ENCODE results near the gene KLLN.
"Not testable (repeated sequence)": the region's sequence is repeated elsewhere in the genome, so short reads cannot be mapped to it uniquely, and the experiment has no call there.

- not testable (repeated sequence) for TF ChIP-seq EP300 (IDR thresholded peaks at IDR 0.05; ENCODE audit: low read depth in 2 of 2, low read length in 2 of 2); EP300 (CRISPR knock-in tag; IDR thresholded peaks at IDR 0.05; ENCODE audit: borderline replicate concordance); ETS1 (CRISPR knock-in tag; IDR thresholded peaks at IDR 0.05); ZSCAN21 (CRISPR knock-in tag; IDR thresholded peaks at IDR 0.05; ENCODE audit: borderline replicate concordance); USF2 (IDR thresholded peaks at IDR 0.05; ENCODE audit: low read depth, low read length); USF2 (CRISPR knock-in tag; IDR thresholded peaks at IDR 0.05; ENCODE audit: borderline replicate concordance); JUND (CRISPR knock-in tag; IDR thresholded peaks at IDR 0.05); ZNF274 (CRISPR knock-in tag; IDR thresholded peaks at IDR 0.05); POLR2AphosphoS5 (IDR thresholded peaks at IDR 0.05; ENCODE audit: low read depth, low read length); ZBTB26 (CRISPR knock-in tag; IDR thresholded peaks at IDR 0.05; ENCODE audit: borderline replicate concordance)
These were observed 8.1 kb downstream of the KLLN start for GRCh38 chr10:87855247-87855646.

All from HepG2 (cell line).